ENCODE measurements around the gene STX16. TPM values are rescaled to one million over a fixed set of nuclear protein-coding genes. Genes with fewer than 3 reads are reported as not detected.

The STX16 gene
- total RNA-seq, 1 donor from 2014 or later: 87.5 TPM

GRCh38 chr20:58666702-58667101 is 15.6 kb downstream of the STX16 start:
- no peak for DNase-seq (ENCODE audit: low spot score in 2 of 2, unreplicated experiment in 2 of 2)
- Mint-ChIP-seq H3K4me1 (peaks cover 2% of the 10 kb centered on the region), H3K4me3 (no peak overlapping the region), H3K27me3 (ENCODE audit: low read depth) (no peaks in the 10 kb centered on the region), H3K36me3 (peaks cover 21% of the 10 kb centered on the region), H3K27ac (peak overlapping the region; percentile 17), H3K9me3 (no peaks in the 10 kb centered on the region)
- TF ChIP-seq CTCF (IDR thresholded peaks at IDR 0.05; ENCODE audit: unreplicated experiment): no peak

GRCh38 chr20:58667975-58668374 is 16.9 kb downstream of the STX16 start:
- no peak for DNase-seq (ENCODE audit: low spot score in 2 of 2, unreplicated experiment in 2 of 2)
- Mint-ChIP-seq H3K4me1 (no peaks in the 10 kb centered on the region), H3K36me3 (peaks cover 19% of the 10 kb centered on the region), H3K27me3 (ENCODE audit: low read depth) (no peaks in the 10 kb centered on the region), H3K27ac (no peak overlapping the region), H3K9me3 (no peaks in the 10 kb centered on the region), H3K4me3 (no peak overlapping the region)
- no peak for TF ChIP-seq CTCF (IDR thresholded peaks at IDR 0.05; ENCODE audit: unreplicated experiment)

GRCh38 chr20:58668901-58669286 is 17.8 kb downstream of the STX16 start:
- no peak for DNase-seq (ENCODE audit: low spot score in 2 of 2, unreplicated experiment in 2 of 2)
- Mint-ChIP-seq H3K4me1 (no peaks in the 10 kb centered on the region), H3K4me3 (no peak overlapping the region), H3K36me3 (peaks cover 16% of the 10 kb centered on the region), H3K27me3 (ENCODE audit: low read depth) (no peaks in the 10 kb centered on the region), H3K27ac (no peak overlapping the region), H3K9me3 (no peaks in the 10 kb centered on the region)
- no peak for TF ChIP-seq CTCF (IDR thresholded peaks at IDR 0.05; ENCODE audit: unreplicated experiment)

GRCh38 chr20:58669287-58670006 is 18.4 kb downstream of the STX16 start:
- no peak for DNase-seq (ENCODE audit: low spot score in 2 of 2, unreplicated experiment in 2 of 2)
- Mint-ChIP-seq H3K4me3 (no peak overlapping the region), H3K27ac (no peak overlapping the region), H3K9me3 (no peaks in the 10 kb centered on the region), H3K27me3 (ENCODE audit: low read depth) (no peaks in the 10 kb centered on the region), H3K36me3 (peaks cover 17% of the 10 kb centered on the region), H3K4me1 (no peaks in the 10 kb centered on the region)
- no peak for TF ChIP-seq CTCF (IDR thresholded peaks at IDR 0.05; ENCODE audit: unreplicated experiment)

- Mint-ChIP-seq H3K4me3 (no peak overlapping the region), H3K27me3 (ENCODE audit: low read depth) (no peaks in the 10 kb centered on the region), H3K27ac (no peak overlapping the region), H3K4me1 (no peaks in the 10 kb centered on the region), H3K36me3 (peaks cover 23% of the 10 kb centered on the region), H3K9me3 (no peaks in the 10 kb centered on the region)
- TF ChIP-seq CTCF (IDR thresholded peaks at IDR 0.05; ENCODE audit: unreplicated experiment): no peak
- no peak for DNase-seq (ENCODE audit: low spot score in 2 of 2, unreplicated experiment in 2 of 2)
Observed at GRCh38 chr20:58670102-58670501, 19.0 kb downstream of the STX16 start.
